ENCODE data around the gene PMIS2.
A peak's percentile ranks its signal among the peaks of the same experiment; 100 is the strongest.

PMIS2 gene

DNA sequence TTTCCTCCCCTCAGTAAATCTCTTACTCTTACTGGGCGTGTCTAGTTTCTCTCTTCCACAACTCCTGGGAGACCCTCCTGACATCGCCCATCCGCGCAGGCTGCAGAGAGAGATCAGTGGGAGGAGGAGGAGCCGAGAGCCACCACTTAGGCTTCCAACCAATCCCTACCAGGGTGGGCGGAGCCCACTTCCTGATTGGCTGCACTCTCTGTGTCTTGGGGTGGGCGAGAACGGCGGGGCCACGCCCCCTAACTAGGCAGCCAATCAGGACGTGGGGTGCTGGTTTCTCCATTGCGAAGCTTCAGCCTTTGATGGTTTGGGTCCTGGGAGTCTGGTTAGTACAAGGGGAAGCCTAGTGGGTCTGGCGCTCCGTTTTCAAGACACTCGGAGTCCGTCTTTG lies at the start of gene PMIS2:
PMIS2 (plus strand) TSS at position 326 of the 400 bp plus-strand sequence. CDS start 87 bp downstream, outside the sequence.
- Mint-ChIP-seq H3K4me1 (no peaks in the 10 kb centered on the region), H3K9me3 (no peaks in the 10 kb centered on the region), H3K27me3 (ENCODE audit: low read depth) (peaks cover 10% of the 10 kb centered on the region), H3K27ac (no peak within 1 kb of the TSS), H3K4me3 (no peak within 1 kb of the TSS), H3K36me3 (ENCODE audit: low read depth) (no peaks in the 10 kb centered on the region)
- TF ChIP-seq, protein P1, sequence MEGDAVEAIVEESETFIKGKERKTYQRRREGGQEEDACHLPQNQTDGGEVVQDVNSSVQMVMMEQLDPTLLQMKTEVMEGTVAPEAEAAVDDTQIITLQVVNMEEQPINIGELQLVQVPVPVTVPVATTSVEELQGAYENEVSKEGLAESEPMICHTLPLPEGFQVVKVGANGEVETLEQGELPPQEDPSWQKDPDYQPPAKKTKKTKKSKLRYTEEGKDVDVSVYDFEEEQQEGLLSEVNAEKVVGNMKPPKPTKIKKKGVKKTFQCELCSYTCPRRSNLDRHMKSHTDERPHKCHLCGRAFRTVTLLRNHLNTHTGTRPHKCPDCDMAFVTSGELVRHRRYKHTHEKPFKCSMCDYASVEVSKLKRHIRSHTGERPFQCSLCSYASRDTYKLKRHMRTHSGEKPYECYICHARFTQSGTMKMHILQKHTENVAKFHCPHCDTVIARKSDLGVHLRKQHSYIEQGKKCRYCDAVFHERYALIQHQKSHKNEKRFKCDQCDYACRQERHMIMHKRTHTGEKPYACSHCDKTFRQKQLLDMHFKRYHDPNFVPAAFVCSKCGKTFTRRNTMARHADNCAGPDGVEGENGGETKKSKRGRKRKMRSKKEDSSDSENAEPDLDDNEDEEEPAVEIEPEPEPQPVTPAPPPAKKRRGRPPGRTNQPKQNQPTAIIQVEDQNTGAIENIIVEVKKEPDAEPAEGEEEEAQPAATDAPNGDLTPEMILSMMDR (IDR thresholded peaks at IDR 0.05; ENCODE audit: unreplicated experiment in 3 of 3): no peak

DNA sequence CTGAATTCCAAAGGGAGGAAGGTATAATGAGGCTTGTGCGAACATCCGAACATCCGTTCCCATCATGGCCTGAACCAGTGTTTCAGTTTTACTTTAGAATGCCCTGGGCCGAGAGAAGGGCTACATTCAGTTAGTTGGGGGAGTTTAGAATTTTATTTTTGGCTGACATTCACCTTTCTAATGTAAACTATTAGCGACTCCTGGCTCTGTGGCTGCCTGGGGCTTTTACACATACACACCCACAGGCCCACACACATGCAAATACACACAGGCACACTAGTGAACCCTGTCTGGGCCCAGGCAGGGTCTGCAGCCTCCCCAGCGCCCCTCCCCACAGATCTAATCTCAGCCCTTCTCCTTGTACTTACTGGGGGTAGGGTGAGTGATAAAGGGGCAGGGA lies 46.7 kb upstream of the PMIS2 start:
- Mint-ChIP-seq H3K4me3 (peak overlapping the region in 1 of 3 experiments; percentile 61), H3K27me3 (ENCODE audit: low read depth) (peaks cover 4% of the 10 kb centered on the region), H3K36me3 (ENCODE audit: low read depth) (peaks cover 9% of the 10 kb centered on the region), H3K4me1 (peaks cover under 1% of the 10 kb centered on the region), H3K27ac (no peak overlapping the region), H3K9me3 (no peaks in the 10 kb centered on the region)
- TF ChIP-seq, protein P1 (IDR thresholded peaks at IDR 0.05; ENCODE audit: unreplicated experiment in 3 of 3): no peak

DNA sequence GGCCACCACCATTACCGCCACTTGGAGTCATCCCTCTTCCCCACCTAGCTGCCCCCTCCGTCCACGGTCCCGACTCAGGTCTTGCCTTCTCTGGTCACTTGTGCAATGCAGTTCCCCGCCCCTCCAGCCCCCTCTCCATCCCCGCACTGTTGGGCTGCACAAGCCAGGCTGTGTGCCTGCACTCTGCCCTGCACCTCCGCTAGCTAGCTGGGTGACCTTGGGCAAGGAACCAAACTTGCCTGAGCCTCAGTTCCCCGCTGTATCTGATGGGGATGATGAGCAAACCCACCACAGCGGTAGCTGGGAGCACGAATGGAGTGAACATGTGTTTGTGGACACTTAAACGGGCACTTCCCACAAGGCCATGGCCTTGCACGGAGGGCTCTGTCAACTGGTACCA lies 46.1 kb upstream of the PMIS2 start:
- H3K27me3 Mint-ChIP-seq (ENCODE audit: low read depth): peaks cover 4% of the 10 kb centered on the region
- H3K27ac Mint-ChIP-seq: no peak overlapping the region
- TF ChIP-seq, protein P1 (IDR thresholded peaks at IDR 0.05; ENCODE audit: unreplicated experiment in 3 of 3): no peak
- H3K9me3 Mint-ChIP-seq: no peaks in the 10 kb centered on the region
- H3K4me1 Mint-ChIP-seq: peaks cover 6% of the 10 kb centered on the region
- peaks cover 9% of the 10 kb centered on the region for H3K36me3 Mint-ChIP-seq (ENCODE audit: low read depth)
- H3K4me3 Mint-ChIP-seq: no peak overlapping the region

DNA sequence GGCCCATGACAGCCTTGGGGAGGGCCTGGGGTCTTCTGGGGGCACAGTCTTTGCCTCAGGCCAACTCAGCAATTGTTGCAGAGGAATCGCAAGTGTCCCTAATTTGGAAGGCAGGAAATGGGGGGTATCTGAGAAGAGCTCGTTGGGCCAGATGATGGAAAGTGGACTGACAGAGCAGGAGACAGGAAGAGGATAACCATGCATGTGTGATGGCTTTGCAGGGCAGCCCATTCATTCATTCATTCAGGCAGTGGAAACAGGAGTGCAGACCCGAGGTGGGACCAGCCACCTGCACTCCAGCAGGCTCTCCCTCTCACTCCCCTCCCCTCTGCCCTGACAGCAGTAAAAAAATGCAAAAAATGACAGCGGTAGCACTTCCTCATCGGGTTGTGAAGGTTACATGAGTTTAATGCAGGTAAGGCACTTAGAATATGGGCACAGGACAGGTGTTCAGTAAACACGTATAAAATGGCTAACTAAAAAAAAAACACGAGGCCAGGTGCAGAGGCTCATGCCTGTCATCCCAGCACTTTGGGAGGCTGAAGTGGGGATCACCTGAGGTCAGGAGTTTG lies 45.5 kb upstream of the PMIS2 start:
- Mint-ChIP-seq H3K27ac (no peak overlapping the region), H3K4me3 (peak overlapping the region; percentile 26 to 47 (median 26)), H3K4me1 (peaks cover 7% of the 10 kb centered on the region), H3K9me3 (no peaks in the 10 kb centered on the region), H3K27me3 (ENCODE audit: low read depth) (peaks cover 4% of the 10 kb centered on the region), H3K36me3 (ENCODE audit: low read depth) (peaks cover 9% of the 10 kb centered on the region)
- TF ChIP-seq, protein P1 (IDR thresholded peaks at IDR 0.05; ENCODE audit: unreplicated experiment in 3 of 3): no peak

DNA sequence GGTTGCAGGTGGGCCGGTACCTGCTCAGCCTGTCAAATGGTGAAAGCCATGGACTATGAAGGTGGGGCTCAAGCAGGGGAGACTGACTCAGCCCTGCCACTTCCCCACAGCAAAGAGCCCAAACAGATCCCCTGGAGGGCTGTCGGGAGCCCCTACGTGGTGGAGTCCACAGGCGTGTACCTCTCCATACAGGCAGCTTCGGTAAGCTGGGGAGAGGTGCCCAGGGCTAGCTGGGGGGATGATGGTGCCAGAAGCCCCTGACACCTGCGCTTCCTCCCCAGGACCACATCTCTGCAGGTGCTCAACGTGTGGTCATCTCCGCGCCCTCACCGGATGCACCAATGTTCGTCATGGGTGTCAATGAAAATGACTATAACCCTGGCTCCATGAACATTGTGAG lies 43.8 kb upstream of the PMIS2 start:
- H3K9me3 Mint-ChIP-seq: no peaks in the 10 kb centered on the region
- H3K4me3 Mint-ChIP-seq: peak overlapping the region in 2 of 3 experiments; percentile 66 to 68
- peaks cover 18% of the 10 kb centered on the region for H3K4me1 Mint-ChIP-seq
- no peak overlapping the region for H3K27ac Mint-ChIP-seq
- H3K27me3 Mint-ChIP-seq (ENCODE audit: low read depth): peaks cover 7% of the 10 kb centered on the region
- TF ChIP-seq, protein P1 (IDR thresholded peaks at IDR 0.05; ENCODE audit: unreplicated experiment in 3 of 3): no peak
- H3K36me3 Mint-ChIP-seq (ENCODE audit: low read depth): peaks cover 9% of the 10 kb centered on the region

Measured in nephron (organoid).